Ascending aorta (tissue), 2 donors: ENCODE results near the gene MAP6. TPM values are rescaled to one million over a fixed set of nuclear protein-coding genes. Genes with fewer than 3 reads are reported as not detected.
"Not testable (repeated sequence)": the region's sequence is repeated elsewhere in the genome, so short reads cannot be mapped to it uniquely, and the experiment has no call there.

Experiments used
- DNase-seq, 2 donors: peaks; one replicate each; pipeline ENCODE4 v3.0.0-alpha.2; 2019; ENCODE audit warnings: low spot score in 2 of 2
- H3K27ac ChIP-seq, 2 donors: fragments of 200-600 bp; sonication (generic); one replicate each; pipeline ENCODE4 v1.5.1; 2016 to 2017; ENCODE audit warnings: mild to moderate bottlenecking in 1 of 2
- H3K27me3 ChIP-seq: fragments of 200-600 bp; sonication (generic); one replicate; pipeline ENCODE4 v1.5.1; 2017
- H3K36me3 ChIP-seq, 2 donors: fragments of 200-600 bp; sonication (generic); one replicate each; pipeline ENCODE4 v1.5.1; 2016
- H3K4me1 ChIP-seq, 2 donors: fragments of 200-600 bp; sonication (generic); one replicate each; pipeline ENCODE4 v1.5.1; 2016 to 2017; ENCODE audit warnings: mild to moderate bottlenecking in 1 of 2
- H3K4me3 ChIP-seq, 2 donors: fragments of 200-600 bp; sonication (generic); one replicate each; pipeline ENCODE4 v1.5.1; 2016 to 2017; ENCODE audit warnings: mild to moderate bottlenecking in 1 of 2
- H3K9me3 ChIP-seq, 2 donors: fragments of 200-600 bp; sonication (generic); one replicate each; pipeline ENCODE4 v1.5.1; 2016
- CTCF ChIP-seq, 3 experiments: fragments of 200-600 bp in 2 of 3; fragments of 450-650 bp in 1 of 3; sonication (generic) in 2 of 3; IDR thresholded peaks; one replicate each; pipeline ENCODE4 v1.5.1; 2016 to 2019; ENCODE audit warnings: antibody characterized with exemption in 3 of 3, mild to moderate bottlenecking in 1 of 3, moderate library complexity in 1 of 3
- intact Hi-C: fragments of 100-400 bp; cut with DNase I; formaldehyde crosslinking; loops from one replicate; pipeline ENCODE4 v1.15.1; 2023
- total RNA-seq: library from RNA; depleted of rRNA; stranded (reverse); fragments of >200 nt; gene quantifications from one replicate; pipeline ENCODE4 v1.1.0, GENCODE V29; 2016

MAP6 gene
- total RNA-seq, 1 donor from 2014 or later: 15.8 TPM

GRCh38 chr11:75691804-75692203, 23.0 kb upstream of the MAP6 start:
- no peak for DNase-seq
- Histone ChIP-seq H3K4me3 (no peak overlapping the region), H3K9me3 (no peaks in the 10 kb centered on the region), H3K4me1 (no peaks in the 10 kb centered on the region), H3K27me3 (no peaks in the 10 kb centered on the region), H3K36me3 (no peaks in the 10 kb centered on the region), H3K27ac (no peak overlapping the region)
- intact Hi-C loops: no loop called here
- TF ChIP-seq CTCF (IDR thresholded peaks at IDR 0.05): no peak

- Histone ChIP-seq H3K4me1 (no peaks in the 10 kb centered on the region), H3K27me3 (no peaks in the 10 kb centered on the region), H3K36me3 (no peaks in the 10 kb centered on the region), H3K9me3 (peaks cover 0 to 10% of the 10 kb centered on the region in 2 donors), H3K27ac (no peak overlapping the region), H3K4me3 (no peak overlapping the region)
- no peak for TF ChIP-seq CTCF (IDR thresholded peaks at IDR 0.05)
- intact Hi-C loops: no loop called here
- no peak for DNase-seq
These were observed 21.2 kb upstream of the MAP6 start for GRCh38 chr11:75689863-75690609.

GRCh38 chr11:75683856-75684255, 15.0 kb upstream of the MAP6 start:
- DNase-seq, intact Hi-C loops, H3K27me3 ChIP-seq, H3K36me3 ChIP-seq, H3K27ac ChIP-seq, H3K4me1 ChIP-seq, H3K4me3 ChIP-seq: not testable (repeated sequence)
- peaks cover 0 to 16% of the 10 kb centered on the region in 2 donors for H3K9me3 ChIP-seq

- intact Hi-C loops: no loop called here
- no peaks in the 10 kb centered on the region for H3K27me3 ChIP-seq
- no peak overlapping the region for H3K27ac ChIP-seq
- no peak overlapping the region for H3K4me3 ChIP-seq
- peaks cover 0 to 1% of the 10 kb centered on the region in 2 donors for H3K9me3 ChIP-seq
- H3K4me1 ChIP-seq: no peaks in the 10 kb centered on the region
- no peak for DNase-seq
- TF ChIP-seq CTCF (IDR thresholded peaks at IDR 0.05): no peak
- no peaks in the 10 kb centered on the region for H3K36me3 ChIP-seq
These were observed 10.7 kb upstream of the MAP6 start for GRCh38 chr11:75679566-75679965.

GRCh38 chr11:75678620-75679259, 9.9 kb upstream of the MAP6 start:
- Histone ChIP-seq H3K36me3 (no peaks in the 10 kb centered on the region), H3K4me3 (no peak overlapping the region), H3K4me1 (no peaks in the 10 kb centered on the region), H3K27me3 (no peaks in the 10 kb centered on the region), H3K27ac (no peak overlapping the region), H3K9me3 (no peaks in the 10 kb centered on the region)
- intact Hi-C loops: no loop called here
- DNase-seq: no peak
- TF ChIP-seq CTCF (IDR thresholded peaks at IDR 0.05): no peak

GRCh38 chr11:75677909-75678308, 9.1 kb upstream of the MAP6 start:
- no peaks in the 10 kb centered on the region for H3K4me1 ChIP-seq
- no peaks in the 10 kb centered on the region for H3K27me3 ChIP-seq
- no peak overlapping the region for H3K27ac ChIP-seq
- no peaks in the 10 kb centered on the region for H3K9me3 ChIP-seq
- H3K4me3 ChIP-seq: no peak overlapping the region
- intact Hi-C loops: no loop called here
- no peak for TF ChIP-seq CTCF (IDR thresholded peaks at IDR 0.05)
- H3K36me3 ChIP-seq: no peaks in the 10 kb centered on the region
- DNase-seq: no peak
